GM15510 (cell line): ENCODE data around the gene UPK3A.

Experiments used
- POLR2A ChIP-seq: IDR thresholded peaks from 3 replicates; pipeline ENCODE4 v1.6.1; 2011; ENCODE audit warnings: borderline replicate concordance; ENCODE audit not compliant: insufficient read length; ENCODE audit errors: extremely low read depth

UPK3A gene

GRCh38 chr22:45336971-45337431, 52.3 kb downstream of the UPK3A start:
- no peak for TF ChIP-seq POLR2A

- TF ChIP-seq POLR2A: no peak
These were observed 52.8 kb downstream of the UPK3A start for GRCh38 chr22:45337536-45337935.

DNA sequence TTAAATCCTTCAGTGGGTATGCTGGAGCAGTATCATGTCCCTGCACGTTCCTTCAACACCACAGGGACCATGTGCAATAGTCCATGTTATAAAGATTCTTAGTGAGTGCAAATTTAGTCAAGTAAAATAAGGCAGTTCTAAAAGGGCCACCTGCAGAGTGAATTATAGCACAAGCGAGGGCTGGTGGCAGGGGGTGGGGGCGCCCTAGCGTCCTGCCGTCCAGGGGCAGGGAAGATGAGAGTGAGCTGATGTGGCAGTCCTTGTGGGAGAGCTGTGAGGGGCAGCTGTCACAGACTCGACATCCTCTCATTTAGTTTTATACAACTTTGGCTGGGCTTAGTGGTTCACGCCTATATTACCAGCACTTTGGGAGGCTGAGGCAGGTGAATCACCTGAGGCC, 54.0 kb downstream of the UPK3A start:
- no peak for TF ChIP-seq POLR2A

DNA sequence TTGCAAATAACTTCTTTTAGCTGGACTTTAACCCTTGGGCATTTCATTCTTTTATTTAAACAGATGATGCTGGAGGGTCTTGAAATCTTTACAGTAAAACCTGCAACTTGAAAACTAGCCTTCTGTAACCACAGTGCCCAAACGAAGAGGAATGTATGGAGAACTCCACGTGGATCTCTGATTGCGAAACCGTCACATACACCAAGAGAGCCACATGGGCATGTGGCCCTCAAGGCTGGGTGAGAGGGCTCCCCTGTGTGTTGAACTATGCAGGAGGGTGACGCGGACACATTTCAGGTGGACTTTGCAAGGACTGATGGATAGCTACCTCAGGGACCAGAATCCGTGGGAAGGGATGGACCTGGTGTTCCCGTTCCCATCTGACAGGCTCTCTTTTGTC, 55.6 kb downstream of the UPK3A start:
- TF ChIP-seq POLR2A: no peak

GRCh38 chr22:45341498-45341897, 56.7 kb downstream of the UPK3A start:
- TF ChIP-seq POLR2A: no peak

GRCh38 chr22:45343143-45343542, 58.4 kb downstream of the UPK3A start:
- no peak for TF ChIP-seq POLR2A

DNA sequence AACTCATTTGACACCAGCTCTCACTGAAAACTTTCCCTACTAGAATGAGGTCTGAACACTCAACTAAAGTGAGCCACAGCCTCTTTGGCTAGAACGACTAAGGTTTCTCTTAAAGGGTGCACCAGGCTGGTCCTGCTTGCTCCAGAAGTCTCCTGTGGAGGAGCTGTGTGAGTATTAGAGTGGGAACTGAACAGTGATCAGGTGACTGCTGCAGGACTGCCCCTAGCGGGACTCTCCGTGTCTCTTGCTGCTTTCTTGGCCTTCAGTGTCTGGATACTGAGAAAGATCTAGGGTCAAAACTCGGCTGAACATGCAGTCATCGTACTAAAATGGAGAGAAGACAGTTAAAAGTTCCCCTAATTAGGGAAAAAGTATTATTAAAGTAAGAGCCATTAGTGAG, 59.6 kb downstream of the UPK3A start:
- no peak for TF ChIP-seq POLR2A
